MM.1S (cell line): ENCODE measurements around the gene EFEMP1.

Source experiments
- DNase-seq: peaks from one replicate; pipeline ENCODE4 v3.0.0-alpha.2; 2015
- H2AFZ ChIP-seq: fragments of 300-600 bp; sonication (generic); 2 replicates; pipeline ENCODE4 v1.6.0; 2016; ENCODE audit warnings: antibody characterized with exemption, low read length
- H3F3A ChIP-seq: fragments of 300-600 bp; sonication (generic); 2 replicates; pipeline ENCODE4 v1.6.1; 2016; ENCODE audit warnings: mild to moderate bottlenecking, antibody characterized with exemption, low read length, moderate library complexity, mixed read lengths; ENCODE audit not compliant: insufficient read depth
- H3K27ac ChIP-seq: fragments of 300-600 bp; sonication (generic); 2 replicates; pipeline ENCODE4 v1.5.1; 2016; ENCODE audit warnings: mild to moderate bottlenecking, low read length
- H3K27me3 ChIP-seq: fragments of 300-600 bp; sonication (generic); replicated peaks from 2 replicates; pipeline ENCODE4 v1.6.0; 2016; ENCODE audit warnings: low read length; ENCODE audit not compliant: insufficient read depth
- H3K36me3 ChIP-seq: fragments of 300-600 bp; sonication (generic); replicated peaks from 2 replicates; pipeline ENCODE4 v1.6.1; 2016; ENCODE audit warnings: mild to moderate bottlenecking, low read length, mixed read lengths; ENCODE audit not compliant: insufficient read depth
- H3K4me1 ChIP-seq: fragments of 300-600 bp; sonication (generic); 2 replicates; pipeline ENCODE4 v1.6.1; 2016; ENCODE audit warnings: low read length, mixed read lengths
- H3K4me2 ChIP-seq: fragments of 300-600 bp; sonication (generic); 2 replicates; pipeline ENCODE4 v1.6.0; 2016; ENCODE audit warnings: low read depth, low read length
- H3K4me3 ChIP-seq: fragments of 300-600 bp; sonication (generic); 2 replicates; pipeline ENCODE4 v1.5.1; 2016; ENCODE audit warnings: low read length, mixed read lengths
- H3K79me2 ChIP-seq: fragments of 300-600 bp; sonication (generic); 2 replicates; pipeline ENCODE4 v1.6.1; 2016; ENCODE audit warnings: mixed run types, low read length, mixed read lengths
- H3K9ac ChIP-seq: fragments of 300-600 bp; sonication (generic); 2 replicates; pipeline ENCODE4 v1.6.1; 2016; ENCODE audit warnings: low read length, mixed read lengths
- H3K9me2 ChIP-seq: fragments of 300-600 bp; sonication (generic); replicated peaks from 2 replicates; pipeline ENCODE4 v1.6.1; 2016; ENCODE audit warnings: mild to moderate bottlenecking, low read length, mixed read lengths; ENCODE audit not compliant: insufficient read depth
- H3K9me3 ChIP-seq: fragments of 300-600 bp; sonication (generic); replicated peaks from 2 replicates; pipeline ENCODE4 v1.6.1; 2016; ENCODE audit warnings: mild to moderate bottlenecking, low read length, mixed read lengths; ENCODE audit not compliant: insufficient read depth
- H4K20me1 ChIP-seq: fragments of 300-600 bp; sonication (generic); 2 replicates; pipeline ENCODE4 v1.6.1; 2016; ENCODE audit warnings: mild to moderate bottlenecking, low read length, moderate library complexity, mixed read lengths; ENCODE audit not compliant: insufficient read depth
- EZH2 ChIP-seq: fragments of 300-600 bp; sonication (generic); optimal IDR thresholded peaks from 2 replicates; pipeline ENCODE3; 2017; ENCODE audit warnings: low read depth, mild to moderate bottlenecking, antibody characterized with exemption, low read length, mixed read lengths
- EZH2phosphoT487 ChIP-seq: fragments of 300-600 bp; sonication (generic); IDR thresholded peaks from 2 replicates; pipeline ENCODE4 v1.6.1; 2018; ENCODE audit warnings: antibody characterized with exemption, low read length
- TF ChIP-seq, protein P1 (sequence below): fragments of 300-600 bp; sonication (generic); IDR thresholded peaks from 2 replicates; pipeline ENCODE4 v1.5.1; 2016; ENCODE audit warnings: antibody characterized with exemption, low read length, mixed read lengths

Gene EFEMP1

DNA sequence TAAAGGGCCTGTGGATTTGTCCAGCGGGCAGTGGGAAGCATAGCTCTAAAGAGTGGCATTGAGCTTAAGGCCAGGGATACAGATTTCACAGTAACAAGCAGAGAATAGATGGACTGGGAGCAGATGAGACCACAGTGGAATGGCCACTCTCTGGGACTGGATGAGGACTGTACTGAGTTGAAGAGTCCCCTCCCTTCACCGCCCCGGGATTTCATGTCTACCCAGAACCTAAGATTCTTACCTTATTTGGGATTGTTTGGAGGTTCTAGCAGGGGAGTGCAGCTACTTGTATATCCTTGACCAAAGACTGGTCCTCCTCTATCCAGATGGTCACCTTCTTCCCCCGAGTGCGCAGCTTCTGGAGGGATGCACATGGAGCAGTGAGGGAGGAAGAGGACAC lies 28.0 kb upstream of the EFEMP1 start:
- no peak overlapping the region for H3K9ac ChIP-seq

DNA sequence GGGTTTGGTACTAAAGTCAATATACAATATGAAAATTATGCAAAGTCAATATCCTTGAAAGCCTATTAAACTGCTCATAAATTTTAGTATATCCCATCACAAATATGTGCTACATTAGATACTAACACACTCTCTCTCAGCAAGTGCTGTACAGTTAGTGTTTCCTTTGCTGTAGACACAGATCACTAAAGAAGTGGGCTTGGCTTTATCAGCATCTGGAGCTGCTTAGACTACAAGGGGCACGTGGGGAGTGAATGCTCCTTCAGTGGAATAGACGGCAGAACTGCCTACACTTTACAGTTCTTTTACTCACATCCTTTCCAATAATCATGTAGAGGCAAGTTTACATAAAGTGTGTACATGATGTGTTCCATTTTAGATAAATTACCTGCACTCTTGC lies 26.0 kb upstream of the EFEMP1 start:
- Histone ChIP-seq H3K9me2 (no peaks in the 10 kb centered on the region), H3K4me3 (no peak overlapping the region), H3K4me1 (no peaks in the 10 kb centered on the region), H3F3A (no peaks in the 10 kb centered on the region), H3K27me3 (no peaks in the 10 kb centered on the region), H3K4me2 (no peak overlapping the region), H3K27ac (no peak overlapping the region), H3K9me3 (no peaks in the 10 kb centered on the region), H2AFZ (no peak overlapping the region), H3K36me3 (no peaks in the 10 kb centered on the region), H3K9ac (no peak overlapping the region), H4K20me1 (no peaks in the 10 kb centered on the region), H3K79me2 (no peaks in the 10 kb centered on the region)
- no peak for TF ChIP-seq EZH2phosphoT487
- TF ChIP-seq, protein P1, sequence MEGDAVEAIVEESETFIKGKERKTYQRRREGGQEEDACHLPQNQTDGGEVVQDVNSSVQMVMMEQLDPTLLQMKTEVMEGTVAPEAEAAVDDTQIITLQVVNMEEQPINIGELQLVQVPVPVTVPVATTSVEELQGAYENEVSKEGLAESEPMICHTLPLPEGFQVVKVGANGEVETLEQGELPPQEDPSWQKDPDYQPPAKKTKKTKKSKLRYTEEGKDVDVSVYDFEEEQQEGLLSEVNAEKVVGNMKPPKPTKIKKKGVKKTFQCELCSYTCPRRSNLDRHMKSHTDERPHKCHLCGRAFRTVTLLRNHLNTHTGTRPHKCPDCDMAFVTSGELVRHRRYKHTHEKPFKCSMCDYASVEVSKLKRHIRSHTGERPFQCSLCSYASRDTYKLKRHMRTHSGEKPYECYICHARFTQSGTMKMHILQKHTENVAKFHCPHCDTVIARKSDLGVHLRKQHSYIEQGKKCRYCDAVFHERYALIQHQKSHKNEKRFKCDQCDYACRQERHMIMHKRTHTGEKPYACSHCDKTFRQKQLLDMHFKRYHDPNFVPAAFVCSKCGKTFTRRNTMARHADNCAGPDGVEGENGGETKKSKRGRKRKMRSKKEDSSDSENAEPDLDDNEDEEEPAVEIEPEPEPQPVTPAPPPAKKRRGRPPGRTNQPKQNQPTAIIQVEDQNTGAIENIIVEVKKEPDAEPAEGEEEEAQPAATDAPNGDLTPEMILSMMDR, result no peak
- no peak for TF ChIP-seq EZH2
- no peak for DNase-seq

More for the DNA sequence above, 28.0 kb upstream of the EFEMP1 start:
- Histone ChIP-seq H3F3A (no peaks in the 10 kb centered on the region), H3K4me2 (no peak overlapping the region), H3K4me3 (no peak overlapping the region), H3K9me3 (no peaks in the 10 kb centered on the region), H3K9me2 (no peaks in the 10 kb centered on the region), H3K36me3 (no peaks in the 10 kb centered on the region), H3K79me2 (no peaks in the 10 kb centered on the region), H4K20me1 (no peaks in the 10 kb centered on the region), H2AFZ (no peak overlapping the region), H3K27me3 (no peaks in the 10 kb centered on the region), H3K4me1 (no peaks in the 10 kb centered on the region), H3K27ac (no peak overlapping the region)
- DNase-seq, result no peak
- TF ChIP-seq, protein P1, result no peak
- no peak for TF ChIP-seq EZH2phosphoT487
- no peak for TF ChIP-seq EZH2

DNA sequence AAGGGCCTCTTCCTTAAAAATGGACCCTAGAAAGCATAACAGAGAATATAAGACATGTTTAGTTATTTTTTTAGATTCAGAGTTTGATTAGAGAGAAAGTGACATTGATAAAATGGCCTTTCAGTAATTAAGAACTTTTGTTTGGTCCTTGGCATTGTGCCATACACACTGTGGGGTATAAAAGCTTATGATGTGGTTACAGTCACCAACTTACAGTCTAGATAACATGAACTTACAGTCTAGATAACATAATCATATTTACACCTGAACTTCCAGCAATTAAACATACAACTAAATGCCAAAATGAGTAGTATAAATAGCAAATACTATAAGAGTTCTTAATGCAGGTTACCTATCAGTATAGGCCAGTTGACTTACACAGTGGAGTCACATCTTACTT lies 25.6 kb upstream of the EFEMP1 start:
- Histone ChIP-seq H2AFZ (no peak overlapping the region), H3K4me1 (no peaks in the 10 kb centered on the region), H3K9ac (no peak overlapping the region)

DNA sequence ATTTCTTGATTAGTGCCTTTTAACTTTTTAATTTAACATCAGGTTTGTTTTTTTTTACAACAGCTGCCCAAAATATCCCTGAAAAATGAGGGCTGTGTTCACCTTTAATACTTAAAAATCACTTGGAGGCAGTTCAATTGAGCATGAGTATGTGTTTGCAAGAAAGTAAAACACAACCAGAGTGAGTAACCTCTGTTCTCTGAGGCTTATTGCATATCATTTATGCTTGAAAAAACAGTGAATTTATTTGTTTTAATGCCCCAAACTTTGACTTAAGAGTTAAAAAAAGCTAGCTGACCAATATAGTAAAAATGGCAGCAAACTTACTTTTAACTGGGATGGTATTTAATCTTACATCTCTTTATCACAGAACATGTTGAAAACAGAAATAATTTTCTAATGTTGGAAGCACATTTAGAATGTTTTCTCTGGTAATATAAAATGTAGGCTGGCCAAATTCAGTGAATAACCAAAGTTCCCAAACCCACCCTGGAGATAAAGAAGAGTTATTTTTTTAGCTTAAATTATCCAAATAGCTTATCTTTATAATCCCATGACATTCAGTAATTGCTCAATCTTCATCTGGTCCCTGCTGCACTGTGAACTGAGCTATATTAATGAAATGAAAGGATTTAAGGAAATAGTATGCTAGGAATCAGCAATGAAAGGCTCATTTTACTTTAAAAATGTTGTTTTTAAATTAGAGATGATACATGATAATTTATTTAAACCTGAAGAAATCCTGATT lies 24.8 kb upstream of the EFEMP1 start:
- no peaks in the 10 kb centered on the region for H3K36me3 ChIP-seq
- H3K4me3 ChIP-seq, result no peak overlapping the region
- no peak overlapping the region for H3K4me2 ChIP-seq
- no peaks in the 10 kb centered on the region for H3K79me2 ChIP-seq
- TF ChIP-seq EZH2, result no peak
- TF ChIP-seq, protein P1, result no peak
- no peaks in the 10 kb centered on the region for H3F3A ChIP-seq
- no peaks in the 10 kb centered on the region for H4K20me1 ChIP-seq
- no peak overlapping the region for H3K27ac ChIP-seq
- no peaks in the 10 kb centered on the region for H3K27me3 ChIP-seq
- no peak overlapping the region for H3K9ac ChIP-seq
- H3K4me1 ChIP-seq, result no peaks in the 10 kb centered on the region
- H3K9me2 ChIP-seq, result no peaks in the 10 kb centered on the region
- no peaks in the 10 kb centered on the region for H3K9me3 ChIP-seq
- DNase-seq, result no peak
- H2AFZ ChIP-seq, result no peak overlapping the region

More for the DNA sequence above, 25.6 kb upstream of the EFEMP1 start:
- TF ChIP-seq EZH2, result no peak
- Histone ChIP-seq H3K27me3 (no peaks in the 10 kb centered on the region), H3K4me2 (no peak overlapping the region), H4K20me1 (no peaks in the 10 kb centered on the region), H3K9me2 (no peaks in the 10 kb centered on the region), H3K36me3 (no peaks in the 10 kb centered on the region), H3K27ac (no peak overlapping the region), H3F3A (no peaks in the 10 kb centered on the region), H3K9me3 (no peaks in the 10 kb centered on the region), H3K79me2 (no peaks in the 10 kb centered on the region), H3K4me3 (no peak overlapping the region)
- DNase-seq, result no peak
